Measurements from ENCODE around the gene EP400. TPM values are rescaled to one million over a fixed set of nuclear protein-coding genes. Genes with fewer than 3 reads are reported as not detected.

EP400 gene
- total RNA-seq, 1 experiment from 2014 or later = 80.1 TPM

DNA sequence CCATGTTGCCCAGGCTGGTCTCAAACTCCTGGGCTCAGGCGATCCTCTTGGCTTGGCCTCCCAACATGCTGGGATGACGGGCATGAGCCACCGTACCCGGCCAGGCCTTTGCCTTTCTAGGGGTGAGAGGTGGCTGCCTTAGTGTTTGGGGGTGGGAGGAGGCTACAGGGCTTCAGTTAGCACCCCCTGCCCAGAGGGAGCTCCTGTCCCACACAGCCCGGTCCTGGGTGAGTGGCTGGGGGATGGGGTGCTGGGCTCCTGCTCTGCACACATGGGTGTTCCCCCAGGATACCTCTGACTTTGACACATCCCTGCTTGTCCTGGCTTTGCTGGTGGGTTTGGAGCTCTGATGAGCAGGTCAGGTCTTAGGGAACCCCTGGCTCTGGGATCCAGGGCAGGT, 45.4 kb upstream of the EP400 start:
- CTCF ChIA-PET = no interaction called here
- Histone ChIP-seq H3K36me3 (ENCODE audit: insufficient read depth, low read length, poor library complexity, severe bottlenecking) (peaks cover 4% of the 10 kb centered on the region), H3K4me3 (ENCODE audit: low read depth, low read length, poor library complexity, severe bottlenecking) (no peak overlapping the region), H3K4me1 (ENCODE audit: insufficient read depth, low read length, poor library complexity, severe bottlenecking) (no peaks in the 10 kb centered on the region), H3K9me3 (ENCODE audit: low read depth, low read length, poor library complexity, severe bottlenecking) (no peaks in the 10 kb centered on the region), H3K27ac (ENCODE audit: low read depth, low read length, poor library complexity, severe bottlenecking) (no peak overlapping the region), H3K27me3 (replicated peaks; ENCODE audit: insufficient read depth, low read depth, low read length, poor library complexity) (no peaks in the 10 kb centered on the region)
- POLR2A ChIA-PET (ENCODE audit: low non-redundant PET) = no interaction called here
- BruUV-seq (replicated peaks) = no TSS peak
- DNase-seq (ENCODE audit: low spot score) = no peak
- intact Hi-C loops (cut with micrococcal nuclease; ENCODE audit: unreplicated experiment) = no loop called here
- TF ChIP-seq EZH2 (IDR thresholded peaks at IDR 0.05; ENCODE audit: borderline replicate concordance, low read depth, low read length, poor library complexity, severe bottlenecking) = no peak
- TF ChIP-seq, protein P1, sequence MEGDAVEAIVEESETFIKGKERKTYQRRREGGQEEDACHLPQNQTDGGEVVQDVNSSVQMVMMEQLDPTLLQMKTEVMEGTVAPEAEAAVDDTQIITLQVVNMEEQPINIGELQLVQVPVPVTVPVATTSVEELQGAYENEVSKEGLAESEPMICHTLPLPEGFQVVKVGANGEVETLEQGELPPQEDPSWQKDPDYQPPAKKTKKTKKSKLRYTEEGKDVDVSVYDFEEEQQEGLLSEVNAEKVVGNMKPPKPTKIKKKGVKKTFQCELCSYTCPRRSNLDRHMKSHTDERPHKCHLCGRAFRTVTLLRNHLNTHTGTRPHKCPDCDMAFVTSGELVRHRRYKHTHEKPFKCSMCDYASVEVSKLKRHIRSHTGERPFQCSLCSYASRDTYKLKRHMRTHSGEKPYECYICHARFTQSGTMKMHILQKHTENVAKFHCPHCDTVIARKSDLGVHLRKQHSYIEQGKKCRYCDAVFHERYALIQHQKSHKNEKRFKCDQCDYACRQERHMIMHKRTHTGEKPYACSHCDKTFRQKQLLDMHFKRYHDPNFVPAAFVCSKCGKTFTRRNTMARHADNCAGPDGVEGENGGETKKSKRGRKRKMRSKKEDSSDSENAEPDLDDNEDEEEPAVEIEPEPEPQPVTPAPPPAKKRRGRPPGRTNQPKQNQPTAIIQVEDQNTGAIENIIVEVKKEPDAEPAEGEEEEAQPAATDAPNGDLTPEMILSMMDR (conservative IDR thresholded peaks at IDR 0.05; ENCODE audit: low read depth, low read length) = no peak

DNA sequence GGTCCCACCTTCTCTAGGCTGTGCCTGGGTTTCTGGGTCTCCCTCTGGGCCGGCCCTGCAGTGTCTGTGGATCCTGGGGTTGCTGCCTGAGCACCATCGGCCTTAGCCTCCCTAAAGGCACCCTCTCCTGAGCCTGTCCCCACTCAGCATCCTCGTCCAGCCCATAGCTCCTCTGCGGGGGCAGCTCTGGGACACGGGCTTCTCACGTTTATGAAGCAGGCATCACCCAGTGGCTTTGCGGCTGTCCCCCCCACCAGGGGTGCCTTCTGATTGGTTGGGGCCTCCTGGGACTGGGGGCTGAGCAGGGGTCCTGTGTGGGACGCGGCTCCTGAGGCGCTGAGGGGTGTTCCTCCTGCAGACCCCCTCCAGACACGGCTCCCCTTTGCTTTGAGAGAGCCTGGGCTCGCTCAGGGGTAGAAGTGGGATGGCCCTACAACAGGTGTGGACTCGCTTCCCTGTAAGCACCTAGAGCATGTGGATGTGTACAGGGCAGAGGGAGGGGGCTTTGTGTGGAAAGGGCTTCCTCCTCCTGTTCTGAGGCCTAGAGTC, 44.6 kb upstream of the EP400 start:
- Histone ChIP-seq H3K4me1 (ENCODE audit: insufficient read depth, low read length, poor library complexity, severe bottlenecking) (no peaks in the 10 kb centered on the region), H3K27me3 (replicated peaks; ENCODE audit: insufficient read depth, low read depth, low read length, poor library complexity) (no peaks in the 10 kb centered on the region), H3K9me3 (ENCODE audit: low read depth, low read length, poor library complexity, severe bottlenecking) (no peaks in the 10 kb centered on the region), H3K4me3 (ENCODE audit: low read depth, low read length, poor library complexity, severe bottlenecking) (no peak overlapping the region), H3K27ac (ENCODE audit: low read depth, low read length, poor library complexity, severe bottlenecking) (no peak overlapping the region), H3K36me3 (ENCODE audit: insufficient read depth, low read length, poor library complexity, severe bottlenecking) (peaks cover 9% of the 10 kb centered on the region)
- DNase-seq (ENCODE audit: low spot score) = no peak
- BruUV-seq (replicated peaks) = no TSS peak
- intact Hi-C loops (cut with micrococcal nuclease; ENCODE audit: unreplicated experiment) = no loop called here
- CTCF ChIA-PET = no interaction called here
- POLR2A ChIA-PET (ENCODE audit: low non-redundant PET) = no interaction called here
- TF ChIP-seq, protein P1 (conservative IDR thresholded peaks at IDR 0.05; ENCODE audit: low read depth, low read length) = no peak
- no peak for TF ChIP-seq EZH2 (IDR thresholded peaks at IDR 0.05; ENCODE audit: borderline replicate concordance, low read depth, low read length, poor library complexity, severe bottlenecking)

DNA sequence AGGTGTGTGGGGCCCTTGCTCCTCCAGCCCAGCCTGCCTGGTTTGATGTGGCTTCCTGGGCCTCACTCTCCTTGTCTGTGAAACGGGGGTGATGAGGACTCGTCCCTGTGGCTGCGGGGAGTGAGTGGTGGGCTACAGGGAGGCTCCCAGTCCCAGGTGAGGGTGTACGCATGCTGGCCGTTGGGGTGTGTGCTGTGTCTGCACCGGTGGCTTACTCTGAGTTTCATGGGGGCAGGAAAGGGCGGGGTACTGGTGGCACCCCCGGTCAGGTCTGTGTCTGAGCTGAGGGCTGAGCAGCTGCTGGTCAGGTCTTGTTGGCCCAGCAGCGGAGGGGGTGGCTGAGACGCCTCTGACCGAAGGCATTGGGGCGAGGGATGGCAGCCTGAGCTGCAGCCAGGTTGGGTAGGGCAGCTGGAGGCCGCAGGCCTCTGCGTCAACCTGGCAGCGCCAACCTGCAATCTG, 44.1 kb upstream of the EP400 start:
- ChIA-PET POLR2A (ENCODE audit: low non-redundant PET) (no interaction called here), CTCF (no interaction called here)
- no TSS peak for BruUV-seq (replicated peaks)
- no peak for DNase-seq (ENCODE audit: low spot score)
- Histone ChIP-seq H3K27me3 (replicated peaks; ENCODE audit: insufficient read depth, low read depth, low read length, poor library complexity) (no peaks in the 10 kb centered on the region), H3K27ac (ENCODE audit: low read depth, low read length, poor library complexity, severe bottlenecking) (no peak overlapping the region), H3K4me3 (ENCODE audit: low read depth, low read length, poor library complexity, severe bottlenecking) (no peak overlapping the region), H3K9me3 (ENCODE audit: low read depth, low read length, poor library complexity, severe bottlenecking) (no peaks in the 10 kb centered on the region), H3K4me1 (ENCODE audit: insufficient read depth, low read length, poor library complexity, severe bottlenecking) (no peaks in the 10 kb centered on the region), H3K36me3 (ENCODE audit: insufficient read depth, low read length, poor library complexity, severe bottlenecking) (peaks cover 14% of the 10 kb centered on the region)
- TF ChIP-seq, protein P1 (conservative IDR thresholded peaks at IDR 0.05; ENCODE audit: low read depth, low read length) = no peak
- TF ChIP-seq EZH2 (IDR thresholded peaks at IDR 0.05; ENCODE audit: borderline replicate concordance, low read depth, low read length, poor library complexity, severe bottlenecking) = no peak
- intact Hi-C loops (cut with micrococcal nuclease; ENCODE audit: unreplicated experiment) = no loop called here
